ENCODE measurements around the gene CCDC3.

The CCDC3 gene

DNA sequence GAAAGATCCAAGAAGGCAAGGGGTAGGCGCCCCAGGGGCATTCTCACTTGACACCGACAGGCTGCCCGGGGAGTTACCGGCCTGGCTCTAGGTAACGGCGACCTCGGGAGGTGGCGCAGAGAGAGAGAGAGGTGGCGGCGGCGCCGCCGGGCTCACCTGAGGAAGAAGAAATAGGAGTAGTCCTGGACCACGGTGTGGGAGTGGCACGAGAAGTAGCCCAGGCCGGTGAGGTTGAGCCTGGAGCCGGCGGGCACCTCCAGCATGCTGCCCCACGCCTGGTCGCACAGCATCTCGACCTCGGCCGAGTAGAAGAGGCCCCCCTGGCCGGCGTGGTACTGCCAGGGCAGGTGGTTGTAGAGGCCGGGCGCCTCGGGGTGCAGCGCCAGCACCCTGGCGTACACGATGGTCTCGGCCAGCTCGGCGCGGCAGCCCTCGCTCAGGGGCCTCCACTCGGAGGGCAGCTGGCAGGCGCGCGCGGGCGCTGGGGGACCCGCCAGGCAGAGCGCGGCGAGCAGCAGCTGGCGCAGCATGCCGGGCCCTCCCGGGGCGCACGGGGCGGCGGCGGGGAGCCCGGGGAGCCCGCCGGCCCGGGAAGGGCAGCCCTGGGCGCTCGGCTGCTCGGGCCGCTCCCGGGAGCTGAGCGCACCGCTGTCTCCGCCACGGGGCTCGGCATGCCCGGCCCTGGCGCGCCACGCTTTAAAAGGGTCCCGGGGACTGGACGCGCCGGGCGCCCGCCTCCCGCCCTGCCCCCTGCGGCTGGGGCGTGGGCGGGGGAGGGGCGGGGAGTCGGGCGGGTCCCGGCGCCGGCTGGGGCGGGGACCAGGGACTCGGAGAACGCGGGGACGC lies at the start of gene CCDC3:
Gene CCDC3 (minus strand): TSS at position 673 of the 846 bp plus-strand sequence. CDS start 143 bp downstream, at position 530.
- peak within 1 kb of the TSS; percentile 51 for H3K4me3 ChIP-seq (ENCODE audit: low read depth, low read length)
- TF ChIP-seq, protein P1, sequence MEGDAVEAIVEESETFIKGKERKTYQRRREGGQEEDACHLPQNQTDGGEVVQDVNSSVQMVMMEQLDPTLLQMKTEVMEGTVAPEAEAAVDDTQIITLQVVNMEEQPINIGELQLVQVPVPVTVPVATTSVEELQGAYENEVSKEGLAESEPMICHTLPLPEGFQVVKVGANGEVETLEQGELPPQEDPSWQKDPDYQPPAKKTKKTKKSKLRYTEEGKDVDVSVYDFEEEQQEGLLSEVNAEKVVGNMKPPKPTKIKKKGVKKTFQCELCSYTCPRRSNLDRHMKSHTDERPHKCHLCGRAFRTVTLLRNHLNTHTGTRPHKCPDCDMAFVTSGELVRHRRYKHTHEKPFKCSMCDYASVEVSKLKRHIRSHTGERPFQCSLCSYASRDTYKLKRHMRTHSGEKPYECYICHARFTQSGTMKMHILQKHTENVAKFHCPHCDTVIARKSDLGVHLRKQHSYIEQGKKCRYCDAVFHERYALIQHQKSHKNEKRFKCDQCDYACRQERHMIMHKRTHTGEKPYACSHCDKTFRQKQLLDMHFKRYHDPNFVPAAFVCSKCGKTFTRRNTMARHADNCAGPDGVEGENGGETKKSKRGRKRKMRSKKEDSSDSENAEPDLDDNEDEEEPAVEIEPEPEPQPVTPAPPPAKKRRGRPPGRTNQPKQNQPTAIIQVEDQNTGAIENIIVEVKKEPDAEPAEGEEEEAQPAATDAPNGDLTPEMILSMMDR (IDR thresholded peaks at IDR 0.05; ENCODE audit: low read depth, low read length) = no peak

DNA sequence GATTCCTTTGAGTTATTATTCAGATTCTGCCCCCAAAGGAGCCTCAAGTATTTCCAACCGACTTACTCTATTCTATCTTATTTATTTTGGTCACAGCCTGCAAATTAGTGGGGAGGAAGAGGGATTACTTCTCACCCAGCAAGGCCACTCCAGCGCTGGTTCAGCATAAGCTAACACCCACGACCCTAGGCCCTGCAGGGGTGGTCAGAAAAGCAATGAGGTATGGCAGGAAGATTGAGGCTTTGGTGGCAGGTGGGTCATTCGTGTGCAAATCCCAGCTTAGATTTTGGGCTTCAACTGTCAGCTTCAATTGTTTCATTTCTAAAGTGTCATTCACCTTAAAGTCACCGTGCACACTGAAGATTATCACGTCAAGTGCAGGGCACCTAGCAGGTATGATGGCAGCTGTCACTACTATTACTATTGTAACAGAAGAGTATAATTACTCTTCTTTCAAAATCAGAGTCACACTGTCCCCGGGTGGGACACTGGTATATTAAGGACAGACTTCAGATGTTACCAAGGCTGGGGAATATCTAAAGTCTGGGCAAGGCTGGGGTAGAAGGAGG lies 49.7 kb upstream of the CCDC3 start:
- no peak overlapping the region for H3K4me3 ChIP-seq (ENCODE audit: low read depth, low read length)
- TF ChIP-seq, protein P1 (IDR thresholded peaks at IDR 0.05; ENCODE audit: low read depth, low read length) = no peak

DNA sequence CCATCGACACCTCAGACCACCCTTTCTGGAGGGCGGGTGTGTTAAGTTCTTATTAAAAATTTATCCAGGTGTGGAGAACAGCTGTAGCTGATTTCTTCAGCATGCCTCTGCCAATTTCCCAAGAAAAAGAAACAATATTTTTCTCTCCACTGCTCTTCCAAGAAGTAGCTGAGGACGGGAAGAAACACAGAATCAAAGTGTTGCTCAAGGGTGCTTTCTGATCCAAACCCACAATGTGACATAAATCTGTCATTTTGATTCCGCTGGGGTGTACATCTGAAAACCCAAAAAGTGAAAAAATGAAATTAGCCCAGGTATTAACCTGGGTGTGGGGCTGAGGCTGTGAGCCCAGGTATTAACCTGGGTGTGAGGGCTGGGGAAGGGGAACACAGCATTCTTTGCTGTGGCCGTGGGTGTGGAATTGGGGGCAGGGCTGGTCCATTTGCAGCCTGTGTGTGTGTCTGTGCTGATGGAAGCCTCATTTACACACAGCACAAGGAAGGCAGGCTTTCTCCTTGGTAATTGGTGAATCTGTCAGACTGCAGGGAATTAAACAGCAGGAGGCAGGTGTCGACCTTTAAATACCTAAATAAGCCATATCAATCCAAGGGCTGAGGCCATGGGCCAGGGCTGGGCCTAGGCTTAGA lies 48.4 kb upstream of the CCDC3 start:
- TF ChIP-seq, protein P1 (IDR thresholded peaks at IDR 0.05; ENCODE audit: low read depth, low read length) = no peak
- no peak overlapping the region for H3K4me3 ChIP-seq (ENCODE audit: low read depth, low read length)

- H3K4me3 ChIP-seq (ENCODE audit: low read depth, low read length) = no peak overlapping the region
- TF ChIP-seq, protein P1 (IDR thresholded peaks at IDR 0.05; ENCODE audit: low read depth, low read length) = no peak
These were observed 47.2 kb upstream of the CCDC3 start for GRCh38 chr10:13048762-13049161.

DNA sequence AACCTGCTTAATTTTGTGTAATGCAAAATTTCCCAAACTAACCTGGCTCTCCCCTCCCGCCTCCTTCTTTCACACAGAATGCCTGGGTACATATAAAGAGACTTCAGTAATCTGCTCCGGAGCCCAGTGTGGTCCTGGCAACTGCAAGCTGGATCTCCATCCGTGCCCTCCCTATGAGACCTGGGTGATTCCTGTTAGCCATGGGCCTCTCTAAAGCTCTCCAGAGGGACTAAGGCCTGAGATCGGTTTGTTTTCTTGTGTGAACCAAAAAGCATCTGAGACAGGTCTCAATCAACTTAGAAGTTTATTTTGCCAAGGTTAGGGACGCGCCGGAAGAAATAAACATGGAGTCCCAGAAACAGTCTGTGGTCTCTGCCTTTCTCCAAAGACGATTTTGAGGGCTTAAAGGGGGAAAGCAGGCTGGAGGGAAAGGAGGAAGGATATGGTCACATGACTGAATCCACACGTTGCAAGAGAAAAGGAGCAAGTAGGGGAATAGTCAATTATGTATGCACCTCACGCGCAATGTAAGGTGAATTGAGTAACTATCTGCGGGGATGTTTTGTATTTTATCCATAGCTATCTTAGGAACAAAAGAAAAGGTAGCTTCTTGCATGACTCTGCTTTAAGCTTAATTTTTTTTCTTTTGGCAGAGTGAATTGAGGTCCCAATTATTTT lies 46.2 kb upstream of the CCDC3 start:
- H3K4me3 ChIP-seq (ENCODE audit: low read depth, low read length) = no peak overlapping the region
- TF ChIP-seq, protein P1 (IDR thresholded peaks at IDR 0.05; ENCODE audit: low read depth, low read length) = no peak

DNA sequence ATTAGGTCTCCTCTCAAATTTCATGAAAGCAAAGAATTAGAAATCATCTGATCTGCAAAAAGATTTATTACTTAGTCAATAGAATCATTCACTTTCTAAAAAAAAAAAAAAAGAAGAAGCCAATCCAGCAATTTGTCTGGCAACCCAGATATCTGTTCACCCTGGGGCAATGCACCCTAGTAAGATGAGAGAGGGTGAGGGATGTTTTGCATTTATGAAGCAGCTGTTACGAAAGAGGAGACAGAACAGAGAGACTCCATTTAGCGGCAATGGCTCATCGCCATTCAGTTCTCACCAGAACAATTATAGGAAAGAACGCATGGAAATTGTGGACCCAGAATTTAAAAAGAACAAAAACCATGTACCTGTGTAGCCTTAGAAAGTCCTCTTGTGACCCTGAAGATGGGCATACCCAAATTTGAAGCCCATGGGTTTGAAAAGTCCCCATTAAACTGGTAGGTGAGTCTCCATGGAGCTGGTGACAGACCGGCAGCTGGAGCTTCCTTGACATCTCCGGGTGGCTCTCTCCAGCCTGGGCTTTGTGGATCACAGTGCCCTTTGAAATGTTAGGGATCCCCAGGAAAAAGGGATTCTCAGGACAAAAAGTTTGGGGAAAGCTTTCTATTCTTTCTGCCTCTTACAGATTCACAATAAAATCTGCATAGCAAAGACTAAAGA lies 45.5 kb upstream of the CCDC3 start:
- H3K4me3 ChIP-seq (ENCODE audit: low read depth, low read length) = no peak overlapping the region
- TF ChIP-seq, protein P1 (IDR thresholded peaks at IDR 0.05; ENCODE audit: low read depth, low read length) = no peak
